GM19324 (cell line): ENCODE data around the gene TPRG1L.

ENCODE experiments used
- ATAC-seq: cut with Tn5 transposase; IDR thresholded peaks from one replicate; pipeline ENCODE4 v1.9.1; 2021; ENCODE audit warnings: mild to moderate bottlenecking, moderate library complexity; ENCODE audit not compliant: unreplicated experiment, low FRiP score

The TPRG1L gene

DNA sequence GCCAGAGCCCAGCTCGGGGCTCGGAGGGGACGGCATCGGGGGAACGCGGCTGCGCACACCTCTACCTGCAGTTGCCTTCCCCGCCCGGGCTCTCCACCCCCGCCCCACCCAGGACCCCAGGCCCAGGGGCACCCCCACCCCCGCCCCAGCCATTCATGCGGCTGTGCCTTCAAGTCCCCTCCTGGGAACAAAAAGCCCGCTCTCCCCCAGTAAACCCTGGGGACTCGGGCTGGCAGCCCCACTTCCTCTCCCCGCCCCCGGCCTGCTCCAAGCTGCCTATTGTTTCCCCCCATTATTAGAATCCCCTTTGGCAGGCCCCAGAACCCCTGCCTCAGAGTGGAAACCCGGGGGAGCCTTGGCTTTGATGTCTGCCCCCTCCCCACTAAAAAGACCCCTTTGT lies 31.5 kb upstream of the TPRG1L start:
- ATAC-seq = no peak

GRCh38 chr1:3593745-3594144 lies 31.1 kb upstream of the TPRG1L start:
- ATAC-seq = no peak

DNA sequence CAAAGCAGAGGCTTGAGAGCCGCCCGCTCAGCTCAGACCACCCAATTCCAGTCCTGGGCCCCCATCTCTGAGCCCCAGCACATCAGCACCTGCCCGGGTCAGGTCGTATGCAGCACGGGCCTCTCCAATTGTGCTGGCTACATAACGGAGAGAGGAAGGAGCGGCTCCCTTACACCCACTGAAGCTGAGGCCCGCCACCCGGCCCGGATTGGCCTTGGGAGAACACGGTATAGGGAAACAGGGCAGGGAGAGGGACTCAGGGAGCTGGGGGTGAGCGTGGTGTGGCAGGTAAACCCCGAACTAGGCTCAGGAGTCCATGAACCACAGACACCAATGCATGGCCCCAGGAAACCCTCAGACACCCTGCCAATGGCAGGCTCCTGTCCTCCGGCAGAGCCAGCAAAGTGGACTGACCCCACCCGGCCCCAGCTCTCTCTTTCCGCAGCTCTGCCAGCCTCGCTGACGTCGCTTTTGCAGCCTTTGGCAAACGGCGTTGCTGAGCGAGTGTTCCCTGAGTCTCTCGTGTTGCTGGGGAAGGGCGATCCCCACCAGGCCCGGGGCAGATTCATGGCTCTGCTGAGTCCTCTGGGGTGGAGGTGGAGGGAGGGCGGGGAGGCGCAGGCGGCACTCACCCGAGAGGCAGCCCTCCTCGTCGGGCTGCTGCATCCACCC lies 30.0 kb upstream of the TPRG1L start:
- ATAC-seq = no peak

- ATAC-seq = no peak
Measured at GRCh38 chr1:3595949-3596348, 28.9 kb upstream of the TPRG1L start.

DNA sequence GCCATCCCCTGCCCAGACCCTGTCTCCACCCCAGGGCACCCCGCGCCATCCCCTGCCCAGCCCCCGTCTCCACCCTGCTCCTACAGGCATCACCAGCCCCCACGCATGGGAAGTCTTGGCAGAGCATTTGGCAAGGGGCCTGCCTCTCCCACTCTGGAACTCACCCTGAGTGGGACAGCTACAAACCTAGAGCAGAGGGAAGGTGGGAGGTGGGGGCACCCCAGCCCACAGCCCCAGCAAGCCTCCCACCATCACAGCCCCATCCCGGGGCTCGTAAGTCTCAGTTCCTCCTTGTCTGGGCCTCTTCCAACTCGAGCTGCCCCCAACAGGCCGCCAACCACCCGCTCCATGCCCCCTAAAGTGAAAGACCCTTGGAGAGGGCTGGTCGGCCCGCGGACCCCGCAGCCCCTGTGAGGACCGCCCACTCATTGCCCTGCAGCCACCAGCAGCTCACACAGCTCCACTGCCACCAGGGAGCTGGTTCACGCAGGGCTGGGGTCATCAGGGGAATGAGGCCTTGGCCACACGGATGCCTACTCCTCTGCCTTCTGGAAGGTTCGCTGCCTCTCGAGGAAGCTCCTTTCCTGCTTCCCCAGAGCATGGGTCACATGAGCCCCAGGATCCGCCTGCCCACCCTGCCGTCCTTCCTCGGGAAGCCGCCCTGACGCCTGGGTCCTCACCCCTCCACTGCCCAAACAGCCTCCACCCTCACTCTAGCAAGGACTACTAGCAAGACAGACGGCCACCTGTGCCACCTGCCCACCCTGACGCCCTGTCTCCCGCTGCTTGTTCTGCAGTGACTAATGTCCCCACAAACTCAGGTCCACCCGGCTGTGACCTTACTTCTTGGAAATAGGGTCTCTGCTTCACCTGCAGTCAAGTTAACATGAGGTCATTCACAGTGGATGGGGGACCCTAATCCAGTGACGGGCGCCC lies 27.9 kb upstream of the TPRG1L start:
- no peak for ATAC-seq

DNA sequence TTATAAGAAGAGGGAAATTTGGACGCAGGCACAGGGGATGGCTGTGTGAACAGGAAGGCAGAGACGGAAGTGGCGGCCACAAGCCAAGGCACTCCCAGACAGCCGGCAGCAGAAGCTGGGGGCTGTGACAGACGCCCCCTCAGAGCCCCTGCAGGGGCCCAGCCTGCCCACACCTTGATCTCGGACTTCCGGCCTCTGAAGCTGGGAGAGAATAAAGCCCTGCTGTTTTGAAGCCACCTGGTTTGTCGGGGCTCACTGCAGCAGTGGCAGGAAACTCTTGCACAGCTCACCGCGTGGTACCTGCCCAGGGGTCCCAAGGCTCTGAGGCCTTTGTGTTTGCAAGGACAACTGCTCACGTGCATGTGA lies 27.2 kb upstream of the TPRG1L start:
- no peak for ATAC-seq

- no peak for ATAC-seq
Measured at GRCh38 chr1:3598051-3598491, 26.7 kb upstream of the TPRG1L start.

GRCh38 chr1:3598522-3599285 lies 26.1 kb upstream of the TPRG1L start:
- ATAC-seq = no peak

- ATAC-seq = no peak
Measured at GRCh38 chr1:3599286-3599811, 25.5 kb upstream of the TPRG1L start.

GRCh38 chr1:3599816-3600215 lies 25.0 kb upstream of the TPRG1L start:
- no peak for ATAC-seq

DNA sequence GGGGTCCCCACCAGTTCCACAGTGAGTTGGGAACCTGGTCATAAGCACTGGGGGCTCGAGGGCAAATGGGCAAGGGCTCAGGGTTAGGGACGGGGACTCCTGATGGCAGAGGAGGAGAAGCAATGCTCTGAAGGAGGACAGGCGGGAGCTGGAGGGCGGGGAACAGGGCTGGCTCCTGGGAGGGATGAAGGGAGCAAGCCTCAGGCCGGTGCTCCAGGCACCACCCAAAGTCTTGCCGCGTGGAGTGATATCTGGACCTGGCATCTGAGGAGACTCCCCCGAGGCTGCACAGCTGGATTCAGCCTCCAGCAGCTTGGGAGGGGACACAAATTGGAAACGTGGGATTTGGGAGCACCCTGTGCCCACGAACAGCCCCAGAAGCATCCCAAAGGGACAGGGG lies 24.5 kb upstream of the TPRG1L start:
- ATAC-seq = no peak

- ATAC-seq = no peak
Measured at GRCh38 chr1:3601743-3602142, 23.1 kb upstream of the TPRG1L start.

DNA sequence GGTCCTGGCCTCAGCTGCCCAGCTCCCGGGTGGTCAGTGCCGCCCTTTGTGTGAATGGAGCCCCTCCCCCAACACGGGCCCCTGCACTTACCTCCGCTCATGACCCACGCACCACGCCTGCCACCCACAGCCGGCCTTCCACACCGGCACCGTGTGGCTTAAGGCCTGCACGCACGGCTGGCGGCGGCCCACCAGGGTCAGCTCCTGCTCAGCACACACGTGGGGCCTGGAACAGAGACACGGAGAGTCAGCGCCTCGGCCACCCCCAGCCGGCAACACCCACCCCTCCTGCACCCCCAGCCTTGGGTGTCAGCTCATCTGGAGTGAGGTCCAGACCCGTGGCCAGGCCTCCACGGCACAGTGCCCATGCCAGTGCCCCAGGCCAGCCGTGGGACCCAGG lies 22.4 kb upstream of the TPRG1L start:
- ATAC-seq = no peak

DNA sequence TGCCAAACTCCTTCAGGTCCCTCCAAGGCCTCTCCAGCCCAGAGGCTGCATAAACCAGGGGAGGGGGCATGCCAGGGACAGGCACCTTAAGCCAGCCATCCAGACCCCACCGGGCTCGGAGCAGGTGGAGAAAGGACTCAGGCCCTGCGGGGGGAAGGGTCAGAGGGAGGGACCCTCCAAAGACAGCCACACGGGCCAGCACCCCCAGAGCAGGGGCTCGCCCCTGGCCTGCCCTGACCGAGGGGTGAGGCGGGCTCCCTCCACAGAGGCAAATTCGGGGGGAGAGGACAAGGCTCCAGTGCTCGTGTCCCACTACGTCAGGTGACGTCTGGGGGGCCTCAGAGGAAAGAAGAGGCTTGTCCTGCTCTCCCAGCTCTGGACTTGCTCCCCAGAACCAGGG lies 21.7 kb upstream of the TPRG1L start:
- ATAC-seq = no peak

- ATAC-seq = no peak
Measured at GRCh38 chr1:3603571-3604467, 21.0 kb upstream of the TPRG1L start.

GRCh38 chr1:3604468-3604974 lies 20.3 kb upstream of the TPRG1L start:
- no peak for ATAC-seq

GRCh38 chr1:3604997-3605823 lies 19.6 kb upstream of the TPRG1L start:
- no peak for ATAC-seq

DNA sequence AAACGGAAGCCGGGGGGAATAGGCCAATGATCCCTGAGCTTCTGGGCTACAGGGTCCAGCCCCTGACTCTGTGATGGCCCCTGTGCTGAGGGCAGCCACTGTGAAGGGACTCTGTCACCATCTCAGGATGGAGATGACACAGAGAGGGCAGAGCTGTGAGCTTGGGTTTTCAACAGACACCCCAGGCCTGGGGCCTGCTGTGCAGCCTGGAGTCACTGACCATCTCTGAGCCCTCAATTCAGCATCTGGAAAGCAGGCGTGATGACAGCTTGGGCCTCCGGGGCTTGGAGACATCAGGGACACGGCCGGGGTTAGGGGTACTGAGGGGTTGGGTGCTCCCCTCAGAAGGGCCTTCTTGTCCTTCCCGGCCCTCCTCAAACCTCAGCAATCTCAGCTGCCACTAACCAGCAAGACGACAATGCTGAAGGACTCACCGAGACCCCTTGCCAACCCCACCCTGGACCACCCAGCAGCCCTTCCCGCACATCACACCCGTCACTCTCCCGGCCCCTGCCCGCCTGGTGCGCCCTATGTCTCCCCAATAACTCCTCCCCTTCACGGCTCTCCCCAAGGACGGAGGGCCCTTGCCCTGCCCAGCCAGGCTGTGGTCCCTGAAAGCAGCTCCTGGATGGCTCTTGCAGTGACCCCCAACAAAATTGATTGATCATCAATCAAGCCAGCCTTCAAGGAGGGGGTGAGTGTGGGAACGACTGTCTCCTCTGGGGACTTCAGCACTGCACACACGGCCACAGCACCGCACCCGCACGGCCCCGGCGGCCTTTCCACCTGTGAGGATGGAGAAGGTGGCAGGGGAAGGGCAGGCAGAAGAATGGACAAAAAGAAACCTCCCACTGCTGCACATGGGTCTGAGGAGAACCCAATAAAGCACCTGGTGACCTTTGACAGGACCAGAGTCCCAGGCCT lies 17.8 kb upstream of the TPRG1L start:
- no peak for ATAC-seq
